CD4-positive, CD25-positive, alpha-beta regulatory T cell (primary cell): Measurements from ENCODE around the gene ESYT2. TPM values are rescaled to one million over a fixed set of nuclear protein-coding genes. Genes with fewer than 3 reads are reported as not detected.

Experiments used
- ATAC-seq, 2 donors: fragments of 150-1000 bp; cut with Tn5 transposase; one replicate each; pipeline ENCODE4 v1.10.0; 2021; ENCODE audit warnings: low read depth in 2 of 2, moderate number of reproducible peaks in 2 of 2, moderate library complexity in 1 of 2
- DNase-seq, 3 donors: peaks; one replicate each; pipeline versions ENCODE4 v3.0.0 to v3.0.0-alpha.2; 2012 to 2022; ENCODE audit warnings: mixed read lengths in 1 of 3
- H3K27ac ChIP-seq: one replicate; pipeline ENCODE4 v1.7.0; 2013; ENCODE audit warnings: mild to moderate bottlenecking, low read length; ENCODE audit not compliant: insufficient read depth, poor library complexity, severe bottlenecking
- H3K27me3 ChIP-seq: one replicate; pipeline ENCODE4 v1.7.0; 2013; ENCODE audit warnings: low read length; ENCODE audit not compliant: control insufficient read depth, insufficient read depth
- H3K36me3 ChIP-seq: one replicate; pipeline ENCODE4 v1.7.0; 2013; ENCODE audit warnings: mild to moderate bottlenecking, low read length, moderate library complexity; ENCODE audit not compliant: control insufficient read depth, insufficient read depth
- H3K4me1 ChIP-seq: 2 replicates; pipeline ENCODE4 v1.7.0; 2013; ENCODE audit warnings: mild to moderate bottlenecking, low read length; ENCODE audit not compliant: insufficient read depth, control insufficient read depth, poor library complexity, severe bottlenecking
- H3K4me3 ChIP-seq: one replicate; pipeline ENCODE4 v1.7.0; 2013; ENCODE audit warnings: low read depth, mild to moderate bottlenecking, low read length, moderate library complexity
- H3K9me3 ChIP-seq, 2 experiments: 1 replicate in 1 of 2; 2 replicates in 1 of 2; pipeline ENCODE4 v1.7.0; 2013; ENCODE audit warnings: low read length in 2 of 2, mild to moderate bottlenecking in 1 of 2, moderate library complexity in 1 of 2; ENCODE audit not compliant: control insufficient read depth in 2 of 2
- H3K27ac Mint-ChIP-seq, 3 donors: one replicate each; pipeline ENCODE4 v1.8.0; 2020 to 2022; ENCODE audit warnings: mild to moderate bottlenecking in 3 of 3, mixed read lengths in 3 of 3, moderate library complexity in 2 of 3
- H3K27me3 Mint-ChIP-seq: one replicate; pipeline ENCODE4 v1.8.0; 2022; ENCODE audit warnings: mild to moderate bottlenecking, mixed read lengths
- H3K36me3 Mint-ChIP-seq: one replicate; pipeline ENCODE4 v1.8.0; 2020; ENCODE audit warnings: mixed read lengths
- H3K4me1 Mint-ChIP-seq, 4 donors: one replicate each; pipeline ENCODE4 v1.8.0; 2020 to 2022; ENCODE audit warnings: mixed read lengths in 4 of 4, mild to moderate bottlenecking in 1 of 4
- H3K4me3 Mint-ChIP-seq, 4 donors: one replicate each; pipeline ENCODE4 v1.8.0; 2020 to 2022; ENCODE audit warnings: mild to moderate bottlenecking in 4 of 4, mixed read lengths in 4 of 4, moderate library complexity in 3 of 4
- H3K9me3 Mint-ChIP-seq, 7 donors: one replicate each; pipeline ENCODE4 v1.8.0; 2020 to 2022; ENCODE audit warnings: mixed read lengths in 7 of 7, mild to moderate bottlenecking in 3 of 7, moderate library complexity in 2 of 7
- polyA plus RNA-seq, 4 donors: library from polyadenylated mRNA; unstranded; fragments of 300-500 nt; fragmentation: Illumina TruSeq; gene quantifications; one replicate each; pipeline ENCODE4 v1.2.3, GENCODE V29; 2021
- total RNA-seq: library from RNA; stranded (reverse); gene quantifications from one replicate; pipeline ENCODE4 v1.2.3, GENCODE V29; 2022

The ESYT2 gene
- total and polyA plus RNA-seq, 5 donors from 2014 or later: 55.3 to 115 (median 71.4) TPM

DNA sequence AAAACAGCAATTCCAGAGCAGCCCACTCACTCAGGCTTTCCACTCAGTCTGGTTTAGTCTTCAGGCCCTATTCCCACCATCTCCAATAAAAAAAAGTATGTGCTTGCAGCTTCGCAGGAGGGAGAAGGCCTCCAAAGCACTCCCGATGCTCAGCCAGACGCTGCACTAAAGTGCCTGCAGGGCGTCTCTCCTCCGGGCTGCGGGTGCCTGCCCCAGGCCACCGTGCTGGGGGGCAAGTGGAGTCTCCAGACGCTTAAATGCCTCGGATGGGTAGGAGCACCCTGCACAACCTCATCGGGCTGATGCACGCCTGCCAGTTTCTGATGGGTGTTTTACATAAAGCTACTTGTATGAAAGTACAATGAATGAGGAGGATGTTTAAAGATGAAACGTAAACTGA, 93.4 kb downstream of the ESYT2 start:
- H3K27me3 ChIP-seq: no peaks in the 10 kb centered on the region
- peaks cover 40% of the 10 kb centered on the region for H3K36me3 Mint-ChIP-seq
- H3K9me3 Mint-ChIP-seq: no peaks in the 10 kb centered on the region
- H3K36me3 ChIP-seq: peaks cover 87% of the 10 kb centered on the region
- H3K27me3 Mint-ChIP-seq: no peaks in the 10 kb centered on the region
- no peak for DNase-seq
- H3K4me1 ChIP-seq: no peaks in the 10 kb centered on the region
- H3K4me1 Mint-ChIP-seq: peaks cover 0 to 2% (median 0%) of the 10 kb centered on the region in 4 donors
- no peaks in the 10 kb centered on the region for H3K9me3 ChIP-seq
- H3K27ac Mint-ChIP-seq: peak overlapping the region in 1 of 3 donors; percentile 71
- no peak overlapping the region for H3K4me3 ChIP-seq
- no peak for ATAC-seq
- no peak overlapping the region for H3K4me3 Mint-ChIP-seq
- no peak overlapping the region for H3K27ac ChIP-seq

DNA sequence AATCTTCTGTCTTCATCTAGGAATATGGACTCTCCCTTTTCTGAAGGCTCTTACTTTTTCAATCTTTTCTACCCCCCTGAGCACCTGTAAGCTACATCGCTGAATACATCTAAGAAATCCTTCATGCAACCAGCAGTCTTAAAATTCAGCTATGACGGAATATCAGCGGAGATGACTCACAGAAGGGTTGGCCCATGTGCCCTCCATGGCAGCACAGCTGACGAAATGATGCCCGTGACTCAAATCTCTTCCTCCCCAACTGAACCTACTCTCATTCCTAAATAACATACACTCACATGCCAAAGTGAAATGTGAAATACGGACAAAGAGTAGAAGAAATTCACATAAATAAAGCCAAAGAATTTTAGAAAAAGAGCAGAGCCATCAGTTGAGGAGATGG, 94.4 kb downstream of the ESYT2 start:
- Mint-ChIP-seq H3K9me3 (no peaks in the 10 kb centered on the region), H3K27me3 (no peaks in the 10 kb centered on the region), H3K36me3 (peaks cover 41% of the 10 kb centered on the region), H3K4me1 (peaks cover 0 to 7% (median 0%) of the 10 kb centered on the region in 4 donors), H3K27ac (peak overlapping the region in 1 of 3 donors; percentile 71), H3K4me3 (no peak overlapping the region)
- Histone ChIP-seq H3K4me1 (no peaks in the 10 kb centered on the region), H3K9me3 (no peaks in the 10 kb centered on the region), H3K27me3 (no peaks in the 10 kb centered on the region), H3K4me3 (no peak overlapping the region), H3K27ac (no peak overlapping the region), H3K36me3 (peaks cover 86% of the 10 kb centered on the region)
- ATAC-seq (no peak), DNase-seq (no peak)

DNA sequence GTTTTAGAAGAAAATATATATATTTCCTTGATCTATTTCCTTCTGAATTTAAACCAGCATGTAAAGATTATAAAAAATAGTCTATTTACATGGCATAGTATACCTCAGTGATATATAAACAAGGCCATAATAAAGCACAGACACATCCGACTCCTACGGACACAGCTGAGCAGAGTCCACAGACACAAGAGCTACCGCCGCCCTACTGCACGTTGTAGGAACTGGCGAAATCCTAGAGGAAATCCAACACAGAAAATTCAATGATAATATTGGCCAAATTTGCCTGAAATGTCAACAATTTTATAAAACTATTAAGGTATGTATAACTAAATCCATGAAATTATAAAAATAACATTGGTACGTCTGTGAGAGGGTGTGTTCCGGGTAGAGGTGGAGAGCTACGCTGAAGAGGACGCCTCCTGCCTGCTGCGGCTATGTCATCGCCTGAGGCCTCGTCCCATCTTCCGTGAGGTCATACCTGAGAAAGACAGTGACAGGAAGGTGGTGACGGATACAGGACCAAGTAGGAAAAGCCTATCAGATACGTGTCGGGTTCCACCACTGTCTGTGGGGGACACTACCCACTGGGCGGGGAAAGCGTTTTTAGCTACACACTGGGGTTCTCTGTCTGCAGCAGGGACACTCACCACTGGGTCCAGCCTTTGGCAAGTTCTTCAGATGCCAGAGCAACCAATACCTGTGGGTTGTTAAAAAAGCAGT, 95.4 kb downstream of the ESYT2 start:
- Mint-ChIP-seq H3K36me3 (peaks cover 43% of the 10 kb centered on the region), H3K9me3 (no peaks in the 10 kb centered on the region), H3K4me1 (peaks cover 0 to 9% (median 0%) of the 10 kb centered on the region in 4 donors), H3K4me3 (no peak overlapping the region), H3K27me3 (no peaks in the 10 kb centered on the region), H3K27ac (no peak overlapping the region)
- no peaks in the 10 kb centered on the region for H3K9me3 ChIP-seq
- ATAC-seq: no peak
- peaks cover 82% of the 10 kb centered on the region for H3K36me3 ChIP-seq
- H3K4me1 ChIP-seq: no peaks in the 10 kb centered on the region
- H3K27ac ChIP-seq: no peak overlapping the region
- no peak for DNase-seq
- H3K4me3 ChIP-seq: no peak overlapping the region
- H3K27me3 ChIP-seq: no peaks in the 10 kb centered on the region

DNA sequence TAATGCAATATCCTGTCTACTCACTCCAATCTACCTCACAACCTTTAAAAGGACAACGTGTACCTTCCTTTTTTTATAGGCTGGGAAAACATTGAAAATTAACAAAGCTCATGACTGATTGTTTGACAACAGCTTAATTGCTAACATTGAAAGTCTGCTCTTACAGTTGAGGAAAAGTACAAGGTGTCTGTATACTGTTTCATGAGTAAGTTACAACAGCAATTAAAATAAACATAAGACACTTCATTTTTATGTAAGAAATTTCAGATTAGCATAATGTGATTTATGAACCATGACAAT, 96.1 kb downstream of the ESYT2 start:
- H3K27ac Mint-ChIP-seq: no peak overlapping the region
- no peak for ATAC-seq

DNA sequence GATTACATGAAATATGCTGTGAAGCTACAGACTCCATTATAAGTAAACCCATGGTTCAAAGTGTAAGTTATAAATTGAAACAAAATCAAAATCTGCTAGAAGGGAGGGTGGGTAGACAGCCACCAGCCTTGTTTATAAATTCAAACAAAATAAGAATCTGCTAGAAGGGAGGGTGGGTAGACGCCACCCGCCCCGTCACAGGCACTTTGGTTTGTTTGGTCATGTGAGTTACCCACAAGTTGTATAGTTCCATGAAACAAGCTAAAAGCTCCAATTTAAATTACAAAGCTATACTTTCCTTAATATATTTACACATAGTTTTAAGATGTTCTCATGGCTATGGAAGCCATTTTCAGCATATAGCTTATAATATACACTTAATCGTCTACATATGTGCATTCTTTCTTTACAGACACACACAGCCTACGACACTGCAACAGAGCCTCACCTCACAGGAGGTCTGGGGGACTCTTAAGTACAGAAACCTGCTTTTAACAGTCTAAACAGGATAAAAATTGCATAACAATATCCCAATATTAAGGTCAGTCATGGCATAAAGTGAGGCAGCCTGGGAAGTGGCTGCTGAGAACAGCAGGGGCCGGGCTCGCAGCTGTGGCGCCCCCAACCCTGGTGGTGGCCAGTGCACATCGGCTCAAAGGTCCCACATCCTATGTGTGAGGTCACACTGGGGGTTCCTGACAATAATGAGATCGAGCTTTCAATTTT, 96.7 kb downstream of the ESYT2 start:
- peaks cover 39% of the 10 kb centered on the region for H3K36me3 Mint-ChIP-seq

More for the DNA sequence above, 96.1 kb downstream of the ESYT2 start:
- Histone ChIP-seq H3K9me3 (no peaks in the 10 kb centered on the region), H3K36me3 (peaks cover 76% of the 10 kb centered on the region), H3K4me1 (no peaks in the 10 kb centered on the region), H3K4me3 (no peak overlapping the region), H3K27me3 (no peaks in the 10 kb centered on the region), H3K27ac (no peak overlapping the region)
- Mint-ChIP-seq H3K4me3 (no peak overlapping the region), H3K36me3 (peaks cover 39% of the 10 kb centered on the region), H3K9me3 (no peaks in the 10 kb centered on the region), H3K27me3 (no peaks in the 10 kb centered on the region), H3K4me1 (peaks cover 0 to 9% (median 0%) of the 10 kb centered on the region in 4 donors)
- no peak for DNase-seq

DNA sequence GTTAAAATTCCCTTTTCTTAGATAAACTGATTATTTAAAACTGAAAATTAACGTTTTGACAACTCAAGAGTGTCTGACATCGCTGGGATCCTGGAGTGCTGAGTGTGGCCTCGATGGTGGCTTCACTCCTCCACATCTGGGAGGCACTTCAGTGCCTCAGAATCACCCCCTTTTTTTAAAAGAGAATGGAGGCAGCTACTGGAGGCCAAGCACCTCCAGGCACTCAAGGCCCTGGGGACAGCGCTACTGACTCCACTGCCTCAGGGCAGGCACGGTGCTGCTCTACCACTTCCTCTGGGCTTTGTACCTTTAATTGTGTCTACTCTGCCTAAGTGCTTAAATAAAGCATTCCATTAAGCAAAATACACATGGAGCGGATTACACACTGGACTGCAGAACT, 97.5 kb downstream of the ESYT2 start:
- Mint-ChIP-seq H3K4me1 (peaks cover 0 to 9% (median 2%) of the 10 kb centered on the region in 4 donors), H3K27me3 (no peaks in the 10 kb centered on the region), H3K4me3 (no peak overlapping the region), H3K9me3 (no peaks in the 10 kb centered on the region), H3K27ac (no peak overlapping the region), H3K36me3 (peaks cover 31% of the 10 kb centered on the region)
- no peak for ATAC-seq
- peaks cover 62% of the 10 kb centered on the region for H3K36me3 ChIP-seq
- H3K4me3 ChIP-seq: no peak overlapping the region
- H3K4me1 ChIP-seq: no peaks in the 10 kb centered on the region
- no peak for DNase-seq
- H3K27me3 ChIP-seq: no peaks in the 10 kb centered on the region
- H3K27ac ChIP-seq: no peak overlapping the region
- no peaks in the 10 kb centered on the region for H3K9me3 ChIP-seq

More for the DNA sequence above, 96.7 kb downstream of the ESYT2 start:
- ATAC-seq (no peak), DNase-seq (no peak)
- Histone ChIP-seq H3K36me3 (peaks cover 70% of the 10 kb centered on the region), H3K27me3 (no peaks in the 10 kb centered on the region), H3K9me3 (no peaks in the 10 kb centered on the region), H3K4me3 (no peak overlapping the region), H3K27ac (no peak overlapping the region), H3K4me1 (no peaks in the 10 kb centered on the region)
- no peaks in the 10 kb centered on the region for H3K9me3 Mint-ChIP-seq
- no peaks in the 10 kb centered on the region for H3K27me3 Mint-ChIP-seq
- H3K4me3 Mint-ChIP-seq: no peak overlapping the region
- peaks cover 0 to 9% (median 2%) of the 10 kb centered on the region in 4 donors for H3K4me1 Mint-ChIP-seq
- H3K27ac Mint-ChIP-seq: no peak overlapping the region

DNA sequence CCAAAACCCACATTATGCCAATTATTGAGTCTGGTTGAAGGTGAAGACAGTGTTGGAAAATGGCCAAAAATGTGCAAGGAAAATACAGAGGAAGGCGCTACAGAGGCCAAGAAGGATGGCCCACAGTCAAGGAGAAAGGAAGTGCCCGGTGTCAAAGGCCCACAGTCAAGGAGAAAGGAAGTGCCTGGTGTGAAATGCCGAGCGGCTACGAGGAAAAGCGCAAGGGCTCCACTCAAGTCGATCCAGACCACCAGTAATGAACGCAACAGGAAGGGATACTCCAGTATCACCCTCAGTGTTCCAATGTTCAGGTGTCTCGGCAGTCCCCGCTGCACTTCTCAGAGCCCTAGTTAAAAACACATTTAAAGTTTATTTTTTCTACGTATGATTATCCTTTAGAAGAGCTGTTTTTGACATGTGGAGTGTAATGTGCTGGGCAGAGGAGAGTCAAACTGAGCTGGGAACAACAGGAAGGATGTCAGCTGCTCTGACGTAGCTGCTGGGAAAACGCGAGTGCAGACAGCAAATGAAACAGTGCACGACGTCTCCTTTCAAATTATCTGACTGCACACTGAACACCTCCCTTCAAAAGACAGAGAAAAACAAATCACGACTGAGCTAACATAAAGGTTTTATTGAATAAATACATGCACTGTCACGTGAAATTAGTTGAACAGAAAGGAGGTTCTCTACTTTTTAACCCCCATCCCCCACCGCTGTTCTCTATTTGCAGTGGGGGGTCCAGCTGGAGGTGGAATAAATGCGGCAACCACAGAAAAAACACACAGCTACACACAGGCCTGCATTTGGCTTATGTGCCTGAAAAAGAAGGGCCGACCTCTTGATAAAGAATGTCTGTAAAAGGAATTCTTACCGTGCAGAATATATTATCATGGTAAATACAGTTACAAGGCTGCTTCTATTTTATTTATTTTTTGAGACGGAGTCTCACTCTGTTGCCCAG, 98.6 kb downstream of the ESYT2 start:
- no peak overlapping the region for H3K4me3 Mint-ChIP-seq
- Histone ChIP-seq H3K36me3 (peaks cover 51% of the 10 kb centered on the region), H3K27ac (no peak overlapping the region), H3K4me3 (no peak overlapping the region), H3K4me1 (no peaks in the 10 kb centered on the region), H3K27me3 (no peaks in the 10 kb centered on the region), H3K9me3 (no peaks in the 10 kb centered on the region)
- no peak for DNase-seq
- peak overlapping the region in 2 of 3 donors; percentile 30 to 71 for H3K27ac Mint-ChIP-seq
- no peaks in the 10 kb centered on the region for H3K9me3 Mint-ChIP-seq
- H3K36me3 Mint-ChIP-seq: peaks cover 24% of the 10 kb centered on the region
- peaks cover 0 to 9% (median 2%) of the 10 kb centered on the region in 4 donors for H3K4me1 Mint-ChIP-seq
- ATAC-seq: no peak
- no peaks in the 10 kb centered on the region for H3K27me3 Mint-ChIP-seq
